Subcutaneous adipose tissue (tissue), 4 donors: ENCODE results near the gene TMEM178A. TPM values are rescaled to one million over a fixed set of nuclear protein-coding genes. Genes with fewer than 3 reads are reported as not detected.

ENCODE experiments used
- CTCF ChIP-seq: fragments of 450-650 bp; IDR thresholded peaks from one replicate; pipeline ENCODE4 v1.5.1; 2016; ENCODE audit warnings: low read depth, mild to moderate bottlenecking, control low read depth, antibody characterized with exemption, moderate library complexity
- total RNA-seq, 4 donors: library from RNA; depleted of rRNA; stranded (reverse); fragments of >200 nt; gene quantifications; one replicate each; pipeline ENCODE4 v1.1.0, GENCODE V29; 2016

The TMEM178A gene
- total RNA-seq, result 1 to 10 TPM; 2.5 to 6.2 (median 4.0) TPM

- no peak for TF ChIP-seq CTCF
Observed at GRCh38 chr2:39665811-39666490, at the start of gene TMEM178A. TMEM178A (plus strand) TSS chr2:39665917; CDS start chr2:39665975, 58 bp downstream.

GRCh38 chr2:39618236-39618635 is 47.5 kb upstream of the TMEM178A start:
- no peak for TF ChIP-seq CTCF

DNA sequence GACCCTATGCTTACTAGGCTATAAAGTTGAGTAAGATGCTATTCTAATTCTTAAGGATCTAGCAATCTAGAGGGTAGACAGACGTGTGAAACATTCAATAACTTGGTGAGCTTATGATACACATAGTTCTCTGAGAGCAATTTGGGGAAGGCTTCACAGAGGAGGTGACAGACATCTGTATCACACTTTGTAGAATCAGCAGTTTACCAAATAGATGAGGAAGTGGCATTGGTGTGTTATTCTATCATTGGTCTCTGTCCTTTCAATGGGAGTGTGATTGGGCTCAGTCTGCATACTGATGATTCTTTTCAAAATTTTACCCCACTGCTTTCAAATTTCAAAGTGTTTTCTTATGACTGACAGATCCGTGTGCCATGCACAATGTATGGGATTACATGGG is 47.0 kb upstream of the TMEM178A start:
- no peak for TF ChIP-seq CTCF

DNA sequence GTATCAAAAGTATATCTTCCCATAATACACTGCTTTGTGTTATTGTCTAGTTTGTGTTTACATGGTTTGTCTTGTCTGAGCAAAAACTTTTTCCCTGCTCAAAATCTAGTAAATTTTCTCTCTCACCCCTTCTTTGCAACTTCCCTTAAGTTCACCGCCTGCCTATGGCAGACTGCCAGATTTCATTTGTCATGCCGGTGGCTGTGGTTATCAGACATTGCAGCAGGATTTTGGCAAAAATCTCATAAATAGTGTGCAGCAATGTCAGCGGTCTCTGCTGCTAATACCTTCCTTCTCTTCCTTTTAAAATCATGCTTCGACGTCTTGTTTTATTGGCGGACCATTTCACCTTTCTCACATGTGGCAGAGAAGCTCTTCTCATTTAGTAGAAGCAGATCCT is 45.6 kb upstream of the TMEM178A start:
- no peak for TF ChIP-seq CTCF

- no peak for TF ChIP-seq CTCF
Observed at GRCh38 chr2:39621596-39621995, 44.1 kb upstream of the TMEM178A start.

DNA sequence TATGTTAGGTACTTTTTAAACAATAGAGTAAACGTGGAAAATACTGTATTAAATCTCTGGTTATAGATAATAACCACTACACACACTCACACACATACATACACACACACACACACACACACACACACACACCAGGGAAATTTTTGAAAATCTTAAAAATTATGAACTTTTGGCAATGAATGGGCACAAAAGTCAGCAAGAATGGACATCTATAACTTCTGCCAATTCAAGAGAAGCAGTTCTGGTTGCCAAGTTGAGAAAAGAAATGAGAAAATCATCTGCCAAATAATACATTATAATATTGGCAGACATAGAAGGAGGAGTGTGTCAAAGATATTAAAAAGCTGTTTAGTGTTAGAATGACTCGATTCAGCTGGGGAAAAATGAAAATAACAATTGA is 42.9 kb upstream of the TMEM178A start:
- TF ChIP-seq CTCF, result no peak

- no peak for TF ChIP-seq CTCF
Observed at GRCh38 chr2:39623917-39624316, 41.8 kb upstream of the TMEM178A start.
